Right cardiac atrium (tissue), 5 donors: Measurements from ENCODE around the gene ZNF629. TPM values are rescaled to one million over a fixed set of nuclear protein-coding genes. Genes with fewer than 3 reads are reported as not detected.
"Not testable (repeated sequence)": the region's sequence is repeated elsewhere in the genome, so short reads cannot be mapped to it uniquely, and the experiment has no call there.

Source experiments
- ATAC-seq, 2 donors: fragments of 200-7000 bp; cut with Tn5 transposase; one replicate each; pipeline versions ENCODE4 v1.8.0 to v1.9.1; 2020; ENCODE audit warnings: moderate library complexity in 2 of 2, mild to moderate bottlenecking in 1 of 2
- DNase-seq, 3 donors: peaks; one replicate each; pipeline ENCODE4 v3.0.0-alpha.2; 2020
- H3K27ac ChIP-seq: one replicate; pipeline ENCODE4 v1.5.1; 2013; ENCODE audit warnings: mild to moderate bottlenecking, low read length, control low read depth, moderate library complexity
- H3K27me3 ChIP-seq: one replicate; pipeline ENCODE4 v1.6.1; 2013; ENCODE audit not compliant: control insufficient read depth, insufficient read depth
- H3K4me1 ChIP-seq: one replicate; pipeline ENCODE4 v1.6.1; 2013; ENCODE audit warnings: low read length; ENCODE audit not compliant: control insufficient read depth, insufficient read depth
- H3K4me3 ChIP-seq: one replicate; pipeline ENCODE4 v1.5.1; 2013; ENCODE audit warnings: low read length, control low read depth
- H3K9me3 ChIP-seq: one replicate; pipeline ENCODE4 v1.6.1; 2013; ENCODE audit warnings: low read length; ENCODE audit not compliant: control insufficient read depth
- WGBS: extraction: QIAGEN DNeasy Blood & Tissue Kit; methylation state at CpG from one replicate; pipeline ENCODE4 v1.1.7; 2013; 5-methylcytosine and 5-hydroxymethylcytosine counted together
- intact Hi-C, 4 donors: fragments of 100-400 bp; cut with DNase I; formaldehyde crosslinking; loops; one replicate each; pipeline versions ENCODE4 v1.11.0 to v1.14.0; 2022 to 2023
- polyA plus RNA-seq: library from polyadenylated mRNA; stranded (reverse); fragments of 200-250 nt; gene quantifications from one replicate; pipeline ENCODE4 v1.2.3, GENCODE V29; 2013
- total RNA-seq, 4 donors: library from RNA; stranded (reverse); fragmentation: NEBNext Ultra II Directional; extraction: Animal tissue kit (Norgen Biotek cat#: 25700); gene quantifications; one replicate each; pipeline ENCODE4 v1.2.1, GENCODE V29; 2021
- donor health status: healthy with polysubstance abuse.
- donor health status: DM: no; HTN: yes; CAD: no.
- donor health status: DM: no; HTN: no; CAD: no.
- donor health status: DM: no; HTN: yes; CAD: no; lungs with severe emphysema.
- donor health status: DM: yes; HTN: yes; CAD: no.

ZNF629 gene
- total and polyA plus RNA-seq, 5 donors = 15.2 to 25.1 (median 24.6) TPM

GRCh38 chr16:30808890-30809426 lies 22.0 kb upstream of the ZNF629 start:
- H3K4me3 ChIP-seq, intact Hi-C loops, ATAC-seq, H3K27ac ChIP-seq, H3K27me3 ChIP-seq, H3K9me3 ChIP-seq, H3K4me1 ChIP-seq, DNase-seq: not testable (repeated sequence)
- WGBS = 75% methylated on average over 5 of the region's 5 CpGs

- 95% methylated on average over 5 of the region's 5 CpGs for WGBS
- Histone ChIP-seq H3K27me3 (no peaks in the 10 kb centered on the region), H3K4me3 (no peak overlapping the region), H3K9me3 (no peaks in the 10 kb centered on the region), H3K27ac (no peak overlapping the region), H3K4me1 (peaks cover 2% of the 10 kb centered on the region)
- ATAC-seq (no peak), DNase-seq (no peak)
- intact Hi-C loops = no loop called here
Measured at GRCh38 chr16:30808146-30808545, 21.1 kb upstream of the ZNF629 start.

DNA sequence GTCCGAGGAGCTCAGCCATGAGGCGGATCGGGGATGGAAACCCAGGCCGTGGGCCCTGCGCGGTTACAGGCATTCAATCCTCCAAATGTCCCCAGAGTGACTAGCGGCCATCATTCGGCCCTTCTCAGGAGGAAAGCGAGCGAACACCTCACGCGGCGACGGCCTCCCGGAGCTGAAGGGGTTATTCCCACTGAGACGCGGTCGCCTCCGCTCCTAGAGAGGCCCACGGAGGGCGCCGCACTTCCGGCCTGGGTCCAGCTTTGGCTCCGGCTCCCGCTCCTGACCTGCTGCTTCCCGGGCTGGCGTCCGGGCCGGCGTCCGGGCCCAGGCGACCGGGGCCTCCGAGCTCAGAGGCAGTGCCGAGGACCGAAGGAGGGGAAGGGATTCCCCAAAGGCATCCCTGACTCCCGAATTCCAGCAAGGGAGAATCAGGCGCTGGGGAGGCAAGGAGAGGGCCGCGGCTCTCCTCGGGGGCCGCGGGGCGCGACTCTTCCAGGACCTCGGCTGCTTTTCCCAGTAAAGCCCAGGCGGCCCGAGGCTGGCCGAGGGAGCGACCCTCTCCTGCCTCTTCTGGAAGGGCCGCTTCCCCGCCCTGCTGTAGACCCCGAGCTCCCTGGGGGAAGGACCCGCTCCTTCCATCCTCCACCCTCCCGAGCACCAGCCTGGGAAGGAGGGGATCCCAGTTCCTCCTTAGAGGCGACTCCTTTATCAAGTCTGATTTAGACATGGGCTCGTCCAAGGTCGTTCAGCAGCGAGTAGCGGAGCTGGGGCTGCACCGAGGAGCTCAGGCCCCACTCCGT lies 18.6 kb upstream of the ZNF629 start:
- Histone ChIP-seq H3K9me3 (no peaks in the 10 kb centered on the region), H3K4me3 (peak overlapping the region; percentile 88), H3K27me3 (no peaks in the 10 kb centered on the region), H3K27ac (peak overlapping the region; percentile 92), H3K4me1 (peaks cover 2% of the 10 kb centered on the region)
- ATAC-seq (peak; percentile 98), DNase-seq (peak; percentile 90 to 97 (median 96))
- intact Hi-C loops = no loop called here
- WGBS = 1% methylated on average over 62 of the region's 62 CpGs

GRCh38 chr16:30805056-30805369 lies 18.0 kb upstream of the ZNF629 start:
- H3K27me3 ChIP-seq = no peaks in the 10 kb centered on the region
- intact Hi-C loops = no loop called here
- DNase-seq (no peak), ATAC-seq (peak; percentile 9 to 25)
- no peaks in the 10 kb centered on the region for H3K9me3 ChIP-seq
- WGBS = 41% methylated on average over 8 of the region's 8 CpGs
- peaks cover 2% of the 10 kb centered on the region for H3K4me1 ChIP-seq
- no peak overlapping the region for H3K27ac ChIP-seq
- peak overlapping the region; percentile 88 for H3K4me3 ChIP-seq

DNA sequence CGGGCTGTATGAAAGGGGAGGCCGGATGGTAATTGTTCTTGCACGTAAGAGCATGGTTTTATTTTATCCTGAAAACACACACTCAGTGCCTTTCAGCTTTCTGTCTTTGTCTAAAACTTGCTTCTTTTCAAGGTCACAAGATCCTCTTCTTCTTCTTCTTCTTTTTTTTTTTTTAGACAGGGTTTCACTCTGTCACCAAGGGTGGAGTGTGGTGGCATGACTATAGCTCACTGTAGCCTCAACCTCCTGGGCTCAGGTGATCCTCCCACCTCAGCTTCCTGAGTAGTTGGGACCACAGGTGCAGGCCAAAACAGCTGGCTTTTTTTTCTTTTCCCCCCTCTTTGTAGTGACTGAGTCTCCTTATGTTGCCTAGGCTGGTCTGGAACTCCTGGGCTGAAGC lies 15.9 kb upstream of the ZNF629 start:
- peak in 1 of 3 donors; percentile 1 for DNase-seq
- no peaks in the 10 kb centered on the region for H3K27me3 ChIP-seq
- no peaks in the 10 kb centered on the region for H3K9me3 ChIP-seq
- no peak for ATAC-seq
- WGBS = 68% methylated on average over 3 of the region's 3 CpGs
- H3K4me1 ChIP-seq = peaks cover 2% of the 10 kb centered on the region
- intact Hi-C loops = no loop called here
- no peak overlapping the region for H3K4me3 ChIP-seq
- no peak overlapping the region for H3K27ac ChIP-seq

- Histone ChIP-seq H3K27ac (no peak overlapping the region), H3K9me3 (no peaks in the 10 kb centered on the region), H3K4me3 (no peak overlapping the region), H3K4me1 (no peaks in the 10 kb centered on the region), H3K27me3 (no peaks in the 10 kb centered on the region)
- ATAC-seq = no peak
- DNase-seq = peak in 1 of 3 donors; percentile 4
- intact Hi-C loops = no loop called here
- WGBS = 74% methylated on average over 8 of the region's 8 CpGs
Measured at GRCh38 chr16:30797670-30798309, 10.8 kb upstream of the ZNF629 start.

DNA sequence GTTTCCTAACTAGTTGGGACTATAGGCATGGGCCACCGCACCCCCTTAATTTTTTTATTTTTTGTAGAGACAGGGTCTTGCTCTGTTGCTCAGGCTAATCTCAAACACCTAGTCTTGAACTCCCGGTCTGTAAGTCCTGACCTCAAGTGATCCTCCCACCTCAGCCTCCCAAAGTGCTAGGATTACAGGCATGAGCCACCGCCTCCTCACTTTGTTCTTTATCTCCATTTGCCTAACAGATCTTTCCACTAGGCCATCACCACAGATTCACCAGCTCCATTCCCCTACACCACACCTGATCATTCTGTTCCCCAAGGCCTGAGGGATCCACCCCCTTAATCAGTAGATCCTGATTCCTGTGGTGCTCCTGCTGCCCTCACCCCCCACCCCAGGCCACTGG lies 7.6 kb upstream of the ZNF629 start:
- intact Hi-C loops = no loop called here
- Histone ChIP-seq H3K27me3 (no peaks in the 10 kb centered on the region), H3K27ac (no peak overlapping the region), H3K4me1 (no peaks in the 10 kb centered on the region), H3K4me3 (no peak overlapping the region), H3K9me3 (no peaks in the 10 kb centered on the region)
- no peak for DNase-seq
- WGBS = 84% methylated on average over 3 of the region's 3 CpGs
- ATAC-seq = no peak

DNA sequence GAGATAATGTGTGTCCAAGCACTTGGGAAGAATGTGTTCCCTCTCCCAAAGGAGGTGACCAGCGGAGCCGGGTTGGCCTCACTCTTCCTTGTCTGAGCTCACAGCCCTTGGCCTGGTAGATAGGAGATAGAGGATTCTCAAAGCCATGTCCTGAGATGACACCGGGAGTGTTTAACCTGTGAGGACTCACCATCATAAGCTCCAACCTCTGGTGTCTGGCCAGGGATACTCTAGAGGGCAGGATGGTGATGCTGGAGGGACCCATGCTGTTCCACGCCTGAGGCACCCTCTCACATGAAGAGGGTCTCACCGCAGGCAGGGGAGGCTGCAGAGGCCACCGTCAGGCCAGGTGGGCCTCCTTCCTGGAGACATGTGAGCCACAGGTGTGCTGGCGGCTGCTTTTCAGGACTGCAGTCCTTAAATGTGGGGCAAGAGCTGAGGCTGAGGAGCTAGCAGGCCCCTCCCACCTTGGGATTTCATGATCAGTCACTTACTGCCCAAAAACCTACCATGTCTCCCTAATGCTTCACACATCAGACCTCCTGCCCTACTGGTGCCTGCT lies 6.6 kb upstream of the ZNF629 start:
- intact Hi-C loops = no loop called here
- no peaks in the 10 kb centered on the region for H3K4me1 ChIP-seq
- WGBS = 84% methylated on average over 7 of the region's 7 CpGs
- DNase-seq (peak in 1 of 3 donors; percentile 21), ATAC-seq (no peak)
- H3K9me3 ChIP-seq = no peaks in the 10 kb centered on the region
- no peaks in the 10 kb centered on the region for H3K27me3 ChIP-seq
- H3K4me3 ChIP-seq = no peak overlapping the region
- no peak overlapping the region for H3K27ac ChIP-seq

DNA sequence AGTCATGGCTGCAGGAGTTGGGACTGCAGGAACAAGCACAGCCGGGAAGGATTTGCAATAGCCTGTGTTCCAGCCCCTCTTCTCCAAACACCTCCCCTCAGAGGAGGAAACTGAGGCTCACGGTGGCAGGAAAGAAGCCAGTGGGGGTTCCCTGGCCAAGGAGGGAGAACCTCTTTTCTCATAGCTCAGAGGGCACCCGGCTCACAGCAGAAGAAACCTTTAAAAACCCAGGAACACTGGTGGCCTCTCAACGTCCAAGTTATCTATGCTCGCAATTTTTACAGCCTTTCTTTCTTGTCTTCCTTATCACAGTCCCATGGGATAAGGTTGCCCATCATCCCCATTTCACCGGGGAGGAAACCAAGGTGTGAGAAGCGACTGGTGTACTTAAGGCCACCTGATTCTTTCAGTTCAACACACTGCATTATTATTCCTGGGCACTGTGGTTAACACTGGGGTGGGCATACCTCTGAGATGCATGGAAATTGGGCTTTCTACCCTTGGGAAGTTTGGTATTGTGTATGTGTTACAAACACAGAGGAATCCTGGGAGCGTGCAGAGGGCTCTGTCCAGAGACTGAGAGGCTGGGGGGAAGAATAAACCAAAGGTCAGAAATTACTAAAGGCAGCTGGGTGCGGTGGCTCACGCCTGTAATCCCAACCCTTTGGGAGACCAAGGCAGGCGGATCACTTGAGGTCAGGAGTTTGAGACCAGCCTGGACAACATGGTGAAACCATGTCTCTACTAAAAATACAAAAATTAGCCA lies 791 bp upstream of the ZNF629 start:
- Histone ChIP-seq H3K9me3 (no peaks in the 10 kb centered on the region), H3K4me1 (peaks cover 7% of the 10 kb centered on the region), H3K27me3 (no peaks in the 10 kb centered on the region), H3K27ac (peak overlapping the region; percentile 81), H3K4me3 (peak overlapping the region; percentile 98)
- intact Hi-C loops = loop anchor here in 1 of 4 donors (10.0 kb wide), 1 partner anchor 107 kb away; the partner anchor contains the start of genes BCL7C and CTF1
- ATAC-seq (no peak), DNase-seq (peak in 1 of 3 donors; percentile 21)
- 36% methylated on average over 11 of the region's 11 CpGs for WGBS

- WGBS = 5% methylated on average over 57 of the region's 57 CpGs
- Histone ChIP-seq H3K4me1 (peaks cover 7% of the 10 kb centered on the region), H3K4me3 (peak overlapping the region; percentile 98), H3K27me3 (no peaks in the 10 kb centered on the region), H3K9me3 (no peaks in the 10 kb centered on the region), H3K27ac (peak overlapping the region; percentile 81)
- intact Hi-C loops = loop anchor here in 1 of 4 donors (10.0 kb wide), 1 partner anchor 108 kb away; the partner anchor contains the start of genes BCL7C and CTF1
- DNase-seq = peak; percentile 41 to 83 (median 76)
- ATAC-seq = peak; percentile 56 to 64
Measured at GRCh38 chr16:30786115-30786935, 680 bp downstream of the ZNF629 start.
